Type B pancreatic cell (in vitro differentiated cells): ENCODE results near the gene YEATS4. TPM values are rescaled to one million over a fixed set of nuclear protein-coding genes. Genes with fewer than 3 reads are reported as not detected.

Source experiments
- DNase-seq: peaks from one replicate; pipeline ENCODE4 v3.0.0; 2021; ENCODE audit warnings: mixed read lengths; ENCODE audit not compliant: unreplicated experiment; ENCODE audit errors: extremely low spot score
- H3K27ac Mint-ChIP-seq: 2 replicates; pipeline ENCODE4 v1.8.0; 2021; ENCODE audit warnings: mild to moderate bottlenecking, mixed read lengths
- H3K27me3 Mint-ChIP-seq: 2 replicates; pipeline ENCODE4 v1.8.0; 2021; ENCODE audit warnings: mixed read lengths
- H3K36me3 Mint-ChIP-seq: 2 replicates; pipeline ENCODE4 v1.8.0; 2021; ENCODE audit warnings: mixed read lengths
- H3K4me1 Mint-ChIP-seq: one replicate; pipeline ENCODE4 v1.8.0; 2021; ENCODE audit warnings: mixed read lengths; ENCODE audit not compliant: unreplicated experiment
- H3K4me3 Mint-ChIP-seq: 2 replicates; pipeline ENCODE4 v1.8.0; 2021; ENCODE audit warnings: mild to moderate bottlenecking, mixed read lengths
- H3K9me3 Mint-ChIP-seq: 2 replicates; pipeline ENCODE4 v1.8.0; 2021; ENCODE audit warnings: mixed read lengths
- CTCF ChIP-seq: fragments of 200-600 bp; sonication (generic); conservative IDR thresholded peaks from 2 replicates; pipeline ENCODE4 v1.5.0; 2021; ENCODE audit warnings: antibody characterized with exemption, mild to moderate bottlenecking
- total RNA-seq: library from RNA; stranded (reverse); gene quantifications from 2 replicates; pipeline ENCODE4 v1.2.1, GENCODE V29; 2021; ENCODE audit warnings: low replicate concordance

The YEATS4 gene
- total RNA-seq, 1 donor from 2014 or later = 24.6 TPM

GRCh38 chr12:69438539-69438938, 79.0 kb downstream of the YEATS4 start:
- no peaks in the 10 kb centered on the region for H3K27me3 Mint-ChIP-seq
- peaks cover 3% of the 10 kb centered on the region for H3K36me3 Mint-ChIP-seq
- no peaks in the 10 kb centered on the region for H3K4me1 Mint-ChIP-seq
- H3K4me3 Mint-ChIP-seq = no peak overlapping the region
- H3K27ac Mint-ChIP-seq = no peak overlapping the region
- no peak for TF ChIP-seq CTCF
- no peak for DNase-seq
- no peaks in the 10 kb centered on the region for H3K9me3 Mint-ChIP-seq

GRCh38 chr12:69440016-69440415, 80.5 kb downstream of the YEATS4 start:
- Mint-ChIP-seq H3K36me3 (peaks cover 3% of the 10 kb centered on the region), H3K4me1 (no peaks in the 10 kb centered on the region), H3K9me3 (no peaks in the 10 kb centered on the region), H3K27me3 (no peaks in the 10 kb centered on the region), H3K27ac (no peak overlapping the region), H3K4me3 (no peak overlapping the region)
- no peak for TF ChIP-seq CTCF
- no peak for DNase-seq

Other genes starting within 250 kb of the YEATS4 start
- gene CPSF6, start 120.2 kb upstream of the YEATS4 start, total RNA-seq = 76.9 and 128 TPM in 2 replicates
- 113 and 174 TPM in 2 replicates for gene LYZ, start 11.4 kb upstream of the YEATS4 start, total RNA-seq
- gene FRS2, start 110.6 kb downstream of the YEATS4 start, total RNA-seq = 39.5 and 41.2 TPM in 2 replicates
- gene CCT2, start 225.7 kb downstream of the YEATS4 start, total RNA-seq = 191 and 260 TPM in 2 replicates